ENCODE results near the gene SMIM32.

GRCh38 chr5:136182618-136183017 lies 10.3 kb downstream of the SMIM32 start:
- TF ChIP-seq, protein P1, sequence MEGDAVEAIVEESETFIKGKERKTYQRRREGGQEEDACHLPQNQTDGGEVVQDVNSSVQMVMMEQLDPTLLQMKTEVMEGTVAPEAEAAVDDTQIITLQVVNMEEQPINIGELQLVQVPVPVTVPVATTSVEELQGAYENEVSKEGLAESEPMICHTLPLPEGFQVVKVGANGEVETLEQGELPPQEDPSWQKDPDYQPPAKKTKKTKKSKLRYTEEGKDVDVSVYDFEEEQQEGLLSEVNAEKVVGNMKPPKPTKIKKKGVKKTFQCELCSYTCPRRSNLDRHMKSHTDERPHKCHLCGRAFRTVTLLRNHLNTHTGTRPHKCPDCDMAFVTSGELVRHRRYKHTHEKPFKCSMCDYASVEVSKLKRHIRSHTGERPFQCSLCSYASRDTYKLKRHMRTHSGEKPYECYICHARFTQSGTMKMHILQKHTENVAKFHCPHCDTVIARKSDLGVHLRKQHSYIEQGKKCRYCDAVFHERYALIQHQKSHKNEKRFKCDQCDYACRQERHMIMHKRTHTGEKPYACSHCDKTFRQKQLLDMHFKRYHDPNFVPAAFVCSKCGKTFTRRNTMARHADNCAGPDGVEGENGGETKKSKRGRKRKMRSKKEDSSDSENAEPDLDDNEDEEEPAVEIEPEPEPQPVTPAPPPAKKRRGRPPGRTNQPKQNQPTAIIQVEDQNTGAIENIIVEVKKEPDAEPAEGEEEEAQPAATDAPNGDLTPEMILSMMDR (conservative IDR thresholded peaks at IDR 0.05 in 1 of 2, IDR thresholded peaks at IDR 0.05 in 1 of 2; ENCODE audit: low read depth in 1 of 2, low read length in 2 of 2): no peak
- TF ChIP-seq EZH2 (IDR thresholded peaks at IDR 0.05; ENCODE audit: low read length, missing control alignments): no peak

Data from fibroblast of lung (primary cell).